CD14-positive monocyte (primary cell): ENCODE measurements around the gene PCAT6. TPM values are rescaled to one million over a fixed set of nuclear protein-coding genes. Genes with fewer than 3 reads are reported as not detected.
A peak's percentile ranks its signal among the peaks of the same experiment; 100 is the strongest.

ENCODE experiments used
- DNase-seq, 3 donors: peaks; one replicate each; pipeline ENCODE4 v3.0.0-alpha.2; 2011 to 2022
- H2AFZ ChIP-seq: 2 replicates; pipeline ENCODE4 v1.6.0; 2012; ENCODE audit warnings: mild to moderate bottlenecking, low read depth, low read length, inconsistent platforms; ENCODE audit not compliant: insufficient read depth, poor library complexity, severe bottlenecking
- H3K27ac ChIP-seq, 2 donors: 1 replicate in 1 of 2; 2 replicates in 1 of 2; pipeline ENCODE4 v1.5.1; 2012 to 2013; ENCODE audit warnings: low read length in 2 of 2, control low read depth in 1 of 2, inconsistent platforms in 1 of 2, low read depth in 1 of 2, mild to moderate bottlenecking in 1 of 2
- H3K27me3 ChIP-seq, 2 donors: one replicate each; pipeline versions ENCODE4 v1.6.0 to v1.6.1; 2011 to 2013; ENCODE audit warnings: low read length in 2 of 2; ENCODE audit not compliant: control insufficient read depth in 2 of 2, insufficient read depth in 2 of 2
- H3K36me3 ChIP-seq, 2 donors: replicated peaks in 1 of 2; 1 replicate in 1 of 2; 2 replicates in 1 of 2; pipeline versions ENCODE4 v1.5.1 to v1.6.1; 2012 to 2013; ENCODE audit warnings: low read length in 2 of 2, control low read depth in 1 of 2, inconsistent platforms in 1 of 2, mild to moderate bottlenecking in 1 of 2; ENCODE audit not compliant: insufficient read depth in 2 of 2, control insufficient read depth in 1 of 2
- H3K4me1 ChIP-seq, 2 donors: 1 replicate in 1 of 2; 2 replicates in 1 of 2; pipeline versions ENCODE4 v1.5.1 to v1.6.1; 2012 to 2013; ENCODE audit warnings: low read length in 2 of 2, control low read depth in 1 of 2, inconsistent platforms in 1 of 2, mild to moderate bottlenecking in 1 of 2, moderate library complexity in 1 of 2; ENCODE audit not compliant: insufficient read depth in 2 of 2, control insufficient read depth in 1 of 2
- H3K4me2 ChIP-seq: replicated peaks from 2 replicates; pipeline ENCODE3; 2012; ENCODE audit warnings: low read length, moderate library complexity, mild to moderate bottlenecking; ENCODE audit not compliant: poor library complexity, severe bottlenecking; ENCODE audit errors: extremely low read depth
- H3K4me3 ChIP-seq, 3 experiments: fragments of 200-600 bp in 1 of 3; sonication (generic) in 1 of 3; replicated peaks in 1 of 3; 1 replicate in 2 of 3; 2 replicates in 1 of 3; pipeline ENCODE4 v1.5.1; 2011 to 2013; ENCODE audit warnings: low read length in 3 of 3, mild to moderate bottlenecking in 3 of 3, control low read depth in 2 of 3, low read depth in 2 of 3, inconsistent platforms in 1 of 3, moderate library complexity in 1 of 3
- H3K79me2 ChIP-seq: 2 replicates; pipeline ENCODE4 v1.6.0; 2012; ENCODE audit warnings: mild to moderate bottlenecking, control low read depth, inconsistent platforms, low read length, moderate library complexity; ENCODE audit not compliant: insufficient read depth
- H3K9ac ChIP-seq: 2 replicates; pipeline ENCODE4 v1.6.0; 2017; ENCODE audit warnings: low read length, mild to moderate bottlenecking; ENCODE audit not compliant: insufficient read depth, poor library complexity, severe bottlenecking
- H3K9me3 ChIP-seq, 2 donors: replicated peaks in 1 of 2; 1 replicate in 1 of 2; 2 replicates in 1 of 2; pipeline versions ENCODE4 v1.5.1 to v1.6.1; 2012 to 2013; ENCODE audit warnings: low read length in 2 of 2, control low read depth in 1 of 2; ENCODE audit not compliant: control insufficient read depth in 1 of 2, insufficient read depth in 1 of 2
- H4K20me1 ChIP-seq: 2 replicates; pipeline ENCODE4 v1.6.0; 2012; ENCODE audit warnings: mild to moderate bottlenecking, low read length, control low read depth, moderate library complexity; ENCODE audit not compliant: insufficient read depth
- H3K27ac Mint-ChIP-seq, 7 donors: one replicate each; pipeline ENCODE4 v1.8.0; 2020; ENCODE audit warnings: mild to moderate bottlenecking in 7 of 7, mixed read lengths in 7 of 7, moderate library complexity in 6 of 7, inconsistent platforms in 2 of 7
- H3K27me3 Mint-ChIP-seq, 3 donors: one replicate each; pipeline ENCODE4 v1.8.0; 2021 to 2022; ENCODE audit warnings: low read depth in 3 of 3, mild to moderate bottlenecking in 3 of 3, mixed read lengths in 3 of 3, moderate library complexity in 3 of 3, inconsistent platforms in 1 of 3
- H3K36me3 Mint-ChIP-seq, 2 donors: one replicate each; pipeline ENCODE4 v1.8.0; 2020; ENCODE audit warnings: mixed read lengths in 2 of 2, inconsistent platforms in 1 of 2, mild to moderate bottlenecking in 1 of 2
- H3K4me1 Mint-ChIP-seq: one replicate; pipeline ENCODE4 v1.8.0; 2020; ENCODE audit warnings: mild to moderate bottlenecking, mixed read lengths
- H3K4me3 Mint-ChIP-seq, 2 donors: one replicate each; pipeline ENCODE4 v1.8.0; 2020; ENCODE audit warnings: mild to moderate bottlenecking in 2 of 2, mixed read lengths in 2 of 2, moderate library complexity in 1 of 2
- H3K9me3 Mint-ChIP-seq, 7 donors: one replicate each; pipeline ENCODE4 v1.8.0; 2020 to 2022; ENCODE audit warnings: mixed read lengths in 7 of 7, mild to moderate bottlenecking in 6 of 7, moderate library complexity in 6 of 7, inconsistent platforms in 2 of 7
- WGBS: methylation state at CpG from one replicate; pipeline ENCODE4 v1.1.5; 2013; ENCODE audit warnings: missing lambda C conversion rate; ENCODE audit not compliant: insufficient coverage; 5-methylcytosine and 5-hydroxymethylcytosine counted together
- intact Hi-C, 2 donors: fragments of 100-400 bp; cut with micrococcal nuclease; formaldehyde crosslinking; loops; one replicate each; pipeline versions ENCODE4 v1.15.0 to v1.15.1; 2023
- polyA plus RNA-seq, 3 donors: library from polyadenylated mRNA; depleted of rRNA in 1 of 3; unstranded in 2 of 3; stranded (reverse) in 1 of 3; fragments of 300-500 nt in 2 of 3; fragments of >200 nt in 1 of 3; fragmentation: Illumina TruSeq in 2 of 3; gene quantifications; 1 replicate in 2 of 3; 2 replicates in 1 of 3; pipeline ENCODE4 v1.2.3, GENCODE V29; 2012 to 2021
- TF ChIP-seq, protein P1 (sequence below): fragments of 200-600 bp; IDR thresholded peaks from one replicate; pipeline ENCODE4 v1.8.0; 2022; ENCODE audit warnings: antibody characterized with exemption, mild to moderate bottlenecking

The PCAT6 gene
- polyA plus RNA-seq, 3 donors, result 1.0 TPM; not detected in 2

- TF ChIP-seq, protein P1, sequence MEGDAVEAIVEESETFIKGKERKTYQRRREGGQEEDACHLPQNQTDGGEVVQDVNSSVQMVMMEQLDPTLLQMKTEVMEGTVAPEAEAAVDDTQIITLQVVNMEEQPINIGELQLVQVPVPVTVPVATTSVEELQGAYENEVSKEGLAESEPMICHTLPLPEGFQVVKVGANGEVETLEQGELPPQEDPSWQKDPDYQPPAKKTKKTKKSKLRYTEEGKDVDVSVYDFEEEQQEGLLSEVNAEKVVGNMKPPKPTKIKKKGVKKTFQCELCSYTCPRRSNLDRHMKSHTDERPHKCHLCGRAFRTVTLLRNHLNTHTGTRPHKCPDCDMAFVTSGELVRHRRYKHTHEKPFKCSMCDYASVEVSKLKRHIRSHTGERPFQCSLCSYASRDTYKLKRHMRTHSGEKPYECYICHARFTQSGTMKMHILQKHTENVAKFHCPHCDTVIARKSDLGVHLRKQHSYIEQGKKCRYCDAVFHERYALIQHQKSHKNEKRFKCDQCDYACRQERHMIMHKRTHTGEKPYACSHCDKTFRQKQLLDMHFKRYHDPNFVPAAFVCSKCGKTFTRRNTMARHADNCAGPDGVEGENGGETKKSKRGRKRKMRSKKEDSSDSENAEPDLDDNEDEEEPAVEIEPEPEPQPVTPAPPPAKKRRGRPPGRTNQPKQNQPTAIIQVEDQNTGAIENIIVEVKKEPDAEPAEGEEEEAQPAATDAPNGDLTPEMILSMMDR, result no peak
- no peak overlapping the region for H2AFZ ChIP-seq
- H3K36me3 ChIP-seq, result no peaks in the 10 kb centered on the region
- peaks cover 0 to 4% (median 0%) of the 10 kb centered on the region in 7 donors for H3K9me3 Mint-ChIP-seq
- peak overlapping the region in 2 of 7 donors; percentile 30 to 72 for H3K27ac Mint-ChIP-seq
- intact Hi-C loops, result no loop called here
- 92% methylated on average over 2 of the region's 5 CpGs for WGBS
- H3K36me3 Mint-ChIP-seq, result no peaks in the 10 kb centered on the region
- no peak overlapping the region for H3K4me3 Mint-ChIP-seq
- no peaks in the 10 kb centered on the region for H3K79me2 ChIP-seq
- H4K20me1 ChIP-seq, result no peaks in the 10 kb centered on the region
- peaks cover 30% of the 10 kb centered on the region for H3K4me1 Mint-ChIP-seq
- no peak overlapping the region for H3K4me3 ChIP-seq
- H3K27ac ChIP-seq, result no peak overlapping the region
- H3K9ac ChIP-seq, result no peak overlapping the region
- DNase-seq, result no peak
- H3K9me3 ChIP-seq, result no peaks in the 10 kb centered on the region
- H3K4me2 ChIP-seq, result no peak overlapping the region
- H3K4me1 ChIP-seq, result peaks cover 18 to 19% of the 10 kb centered on the region in 2 donors
- no peaks in the 10 kb centered on the region for H3K27me3 ChIP-seq
- peaks cover 4 to 6% (median 5%) of the 10 kb centered on the region in 3 donors for H3K27me3 Mint-ChIP-seq
These were observed 27.1 kb downstream of the PCAT6 start for GRCh38 chr1:202837746-202838262.

- Mint-ChIP-seq H3K27ac (no peak overlapping the region), H3K27me3 (peaks cover 0 to 4% (median 1%) of the 10 kb centered on the region in 3 donors), H3K4me1 (peaks cover 12% of the 10 kb centered on the region), H3K9me3 (peaks cover 0 to 4% (median 0%) of the 10 kb centered on the region in 7 donors), H3K36me3 (no peaks in the 10 kb centered on the region), H3K4me3 (no peak overlapping the region)
- no peak overlapping the region for H3K4me2 ChIP-seq
- no peaks in the 10 kb centered on the region for H3K79me2 ChIP-seq
- H3K4me1 ChIP-seq, result peaks cover 0 to 6% of the 10 kb centered on the region in 2 donors
- no peak overlapping the region for H3K27ac ChIP-seq
- H2AFZ ChIP-seq, result no peak overlapping the region
- DNase-seq, result no peak
- TF ChIP-seq, protein P1, result no peak
- H4K20me1 ChIP-seq, result no peaks in the 10 kb centered on the region
- no peaks in the 10 kb centered on the region for H3K27me3 ChIP-seq
- intact Hi-C loops, result no loop called here
- H3K9me3 ChIP-seq, result no peaks in the 10 kb centered on the region
- no peaks in the 10 kb centered on the region for H3K36me3 ChIP-seq
- no peak overlapping the region for H3K4me3 ChIP-seq
- WGBS, result 95% methylated on average over 10 of the region's 11 CpGs
- no peak overlapping the region for H3K9ac ChIP-seq
These were observed 32.3 kb downstream of the PCAT6 start for GRCh38 chr1:202843081-202843480.
